ENCODE data around the gene BMP2K.
A peak's percentile ranks its signal among the peaks of the same experiment; 100 is the strongest.
"Not testable (repeated sequence)": the region's sequence is repeated elsewhere in the genome, so short reads cannot be mapped to it uniquely, and the experiment has no call there.

BMP2K gene

DNA sequence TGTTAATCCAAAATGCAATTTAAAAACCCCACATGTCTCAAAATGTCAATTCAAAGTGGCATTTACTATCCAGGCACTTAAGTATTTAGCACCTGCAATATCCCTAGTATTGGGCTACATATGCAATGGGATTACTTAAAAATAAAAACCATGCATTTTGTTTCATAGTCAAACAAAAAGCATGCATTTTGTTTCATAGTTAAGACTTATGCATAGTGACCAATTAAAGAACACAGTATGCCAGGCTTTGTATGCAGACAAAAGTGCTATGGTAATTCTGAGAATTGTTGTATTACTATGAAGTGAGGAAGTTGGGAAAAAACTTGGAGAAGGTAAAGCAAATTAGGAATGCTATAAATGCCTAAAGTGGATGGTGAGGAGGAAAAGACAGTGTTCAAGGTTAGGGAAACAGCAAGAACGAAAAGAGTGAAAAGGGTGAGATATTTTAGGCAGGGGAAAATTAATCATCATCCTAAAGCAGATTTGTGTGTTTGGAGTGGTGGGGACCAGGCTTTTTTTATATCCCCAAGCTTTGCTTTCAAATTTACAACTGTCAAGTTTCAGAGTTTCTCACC is 10.6 kb upstream of the BMP2K start:
- DNase-seq: no peak

DNA sequence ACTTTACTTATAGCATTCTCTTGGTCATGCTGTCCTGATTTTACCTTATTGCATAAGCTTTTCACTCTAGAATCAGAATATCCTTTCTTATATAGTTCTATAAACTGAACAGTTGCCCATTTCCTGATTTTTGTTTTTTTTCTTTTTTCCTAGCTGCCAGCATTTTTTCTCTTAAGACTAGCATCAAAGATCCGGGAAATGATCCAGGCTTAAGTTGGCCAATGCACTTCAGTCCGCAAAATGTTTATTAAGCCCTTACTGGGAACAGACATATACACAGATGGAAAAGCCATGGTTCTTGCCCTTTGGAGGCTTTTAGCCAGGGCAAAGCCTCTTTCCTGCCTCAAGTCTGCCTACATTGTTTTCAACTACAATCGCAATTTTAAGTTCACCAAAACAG is 10.1 kb upstream of the BMP2K start:
- DNase-seq: no peak

DNA sequence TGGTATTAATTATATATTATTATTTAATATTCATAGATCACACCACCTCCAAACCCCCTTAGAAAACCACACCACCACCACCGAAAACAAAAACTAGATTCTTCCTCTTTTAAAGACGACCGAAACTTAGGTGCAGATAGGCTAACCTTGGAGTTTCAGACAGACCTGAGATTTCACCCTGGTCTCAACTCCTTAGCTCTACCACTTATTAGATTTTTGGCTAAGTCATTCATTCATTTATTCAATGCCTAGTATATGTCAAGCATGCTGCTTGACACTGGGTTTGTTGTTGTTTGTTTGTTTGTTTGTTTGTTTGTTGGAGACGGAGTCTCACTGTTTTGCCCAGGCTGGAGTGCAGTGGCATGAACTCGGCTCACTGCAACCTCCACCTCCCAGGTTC is 9.5 kb upstream of the BMP2K start:
- DNase-seq: no peak

DNA sequence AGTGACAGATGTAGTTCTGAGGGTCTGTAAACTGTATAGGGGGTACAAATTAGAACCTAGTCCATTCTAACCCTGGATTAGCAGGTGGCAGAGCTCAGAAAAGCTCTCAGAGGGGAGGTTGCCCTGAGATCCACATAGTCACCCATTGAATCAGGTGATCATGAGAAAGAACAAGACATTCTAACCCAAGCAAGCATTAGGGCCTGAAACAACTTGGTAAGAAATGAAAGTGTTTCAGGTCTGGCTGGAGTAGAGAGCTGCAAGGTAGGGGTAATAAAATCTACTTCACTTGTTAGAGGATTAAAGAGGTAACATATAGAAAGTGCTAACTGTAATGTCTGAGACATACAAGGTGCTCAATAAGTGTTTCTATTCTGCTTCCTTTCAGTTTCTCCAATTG is 8.8 kb upstream of the BMP2K start:
- DNase-seq: no peak

DNA sequence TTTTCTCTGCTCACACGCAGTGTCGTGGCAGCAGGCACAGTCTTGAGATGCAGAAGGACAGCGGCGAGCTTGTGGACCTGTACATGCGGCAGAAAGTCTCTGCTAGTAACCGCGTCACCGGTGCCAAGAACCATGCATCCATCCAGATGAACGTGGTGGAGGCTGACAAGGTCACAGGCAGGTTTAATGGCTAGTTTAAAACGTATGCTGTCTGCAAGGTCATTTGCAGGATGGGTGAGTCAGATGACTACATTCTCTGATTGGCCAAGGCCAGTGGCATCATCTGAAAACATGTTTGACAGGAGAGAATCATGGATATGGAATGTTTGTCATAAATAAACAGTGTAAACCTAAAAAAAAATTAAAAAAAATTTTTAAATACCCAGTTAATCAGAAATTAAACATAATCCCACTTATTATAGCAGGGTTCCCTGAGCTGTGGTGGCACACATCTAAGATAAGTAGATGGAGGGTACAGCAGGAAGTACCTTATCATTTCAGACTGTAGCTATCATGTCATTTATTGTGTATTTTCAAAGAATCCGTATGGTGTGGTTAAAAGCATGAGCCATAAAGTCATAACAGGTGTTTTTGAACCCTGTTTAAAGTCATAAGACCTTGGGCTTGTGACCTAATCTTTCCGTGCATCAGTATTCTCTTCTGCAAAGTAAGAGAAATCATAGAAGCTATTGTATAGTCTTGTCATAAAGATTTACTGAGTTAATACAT is 7.5 kb upstream of the BMP2K start:
- no peak for DNase-seq

DNA sequence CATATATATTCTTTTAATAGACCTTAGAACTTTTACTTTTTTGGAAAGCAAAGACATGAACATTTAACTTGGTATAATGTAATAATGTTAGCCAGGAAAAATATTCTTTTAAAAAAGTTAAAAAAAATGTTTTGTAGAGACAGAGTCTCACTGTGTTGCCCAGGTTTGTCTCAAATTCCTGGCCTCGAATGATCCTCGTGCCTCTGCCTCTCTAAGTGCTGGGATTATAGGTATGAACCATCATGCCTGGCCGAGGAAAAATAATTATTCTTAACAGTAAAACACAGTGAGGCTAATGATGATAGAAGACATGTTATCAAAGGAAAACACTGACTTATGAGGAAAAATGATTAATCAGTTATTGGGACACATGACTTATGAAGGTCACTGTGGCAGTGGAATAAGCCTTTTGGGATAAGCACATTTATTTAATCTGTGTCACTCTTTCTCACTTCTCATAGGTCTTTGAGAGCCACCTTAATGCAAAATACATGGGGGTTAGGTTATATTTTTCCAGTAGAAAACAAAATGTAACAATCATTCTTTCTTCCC is 6.0 kb upstream of the BMP2K start:
- no peak for DNase-seq

DNA sequence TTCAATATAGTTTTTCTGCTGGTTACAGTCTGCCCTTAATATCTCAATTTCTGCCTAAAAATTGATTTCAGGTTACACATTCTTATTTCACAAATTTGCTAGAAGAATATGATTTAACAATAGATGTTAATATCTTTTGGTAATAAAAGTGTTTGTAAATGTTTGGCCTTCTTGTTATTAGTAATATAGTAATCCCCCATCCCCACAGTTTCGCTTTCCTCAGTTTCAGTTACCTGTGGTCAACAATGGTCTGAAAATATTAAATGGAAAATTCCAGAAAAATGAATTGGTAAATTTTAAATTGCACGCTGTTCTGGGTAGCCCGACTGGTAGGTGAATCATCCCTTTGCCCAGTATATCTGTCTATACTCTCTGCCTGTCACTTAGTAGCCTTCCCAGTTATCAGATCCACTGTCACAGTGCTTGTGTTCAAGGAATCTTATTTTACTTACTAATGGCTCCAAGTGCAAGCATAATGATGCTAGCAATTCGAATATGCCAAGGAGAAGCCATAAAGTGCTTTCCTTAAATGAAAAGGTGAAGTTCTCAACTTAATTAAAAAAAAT is 3.5 kb upstream of the BMP2K start:
- no peak for DNase-seq

DNA sequence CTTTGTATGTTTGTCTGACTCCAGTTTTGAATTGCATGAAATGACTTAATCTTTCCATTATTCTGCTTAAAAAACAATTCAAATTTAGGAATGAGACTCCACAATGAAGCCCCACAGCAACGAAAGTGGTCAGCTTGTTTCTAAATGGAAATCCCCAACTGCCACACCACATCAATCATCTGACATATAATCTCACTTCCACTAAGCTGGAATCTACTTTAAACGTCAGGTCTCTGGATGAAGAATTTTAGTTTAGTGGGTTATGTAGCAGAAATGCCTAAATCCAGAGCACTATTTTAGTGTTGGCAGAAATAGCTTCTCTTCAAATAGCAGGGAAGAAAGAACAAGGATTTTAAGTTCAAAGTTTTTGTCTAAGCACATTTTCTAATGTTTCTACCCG is 1.7 kb upstream of the BMP2K start:
- no peak for DNase-seq

DNA sequence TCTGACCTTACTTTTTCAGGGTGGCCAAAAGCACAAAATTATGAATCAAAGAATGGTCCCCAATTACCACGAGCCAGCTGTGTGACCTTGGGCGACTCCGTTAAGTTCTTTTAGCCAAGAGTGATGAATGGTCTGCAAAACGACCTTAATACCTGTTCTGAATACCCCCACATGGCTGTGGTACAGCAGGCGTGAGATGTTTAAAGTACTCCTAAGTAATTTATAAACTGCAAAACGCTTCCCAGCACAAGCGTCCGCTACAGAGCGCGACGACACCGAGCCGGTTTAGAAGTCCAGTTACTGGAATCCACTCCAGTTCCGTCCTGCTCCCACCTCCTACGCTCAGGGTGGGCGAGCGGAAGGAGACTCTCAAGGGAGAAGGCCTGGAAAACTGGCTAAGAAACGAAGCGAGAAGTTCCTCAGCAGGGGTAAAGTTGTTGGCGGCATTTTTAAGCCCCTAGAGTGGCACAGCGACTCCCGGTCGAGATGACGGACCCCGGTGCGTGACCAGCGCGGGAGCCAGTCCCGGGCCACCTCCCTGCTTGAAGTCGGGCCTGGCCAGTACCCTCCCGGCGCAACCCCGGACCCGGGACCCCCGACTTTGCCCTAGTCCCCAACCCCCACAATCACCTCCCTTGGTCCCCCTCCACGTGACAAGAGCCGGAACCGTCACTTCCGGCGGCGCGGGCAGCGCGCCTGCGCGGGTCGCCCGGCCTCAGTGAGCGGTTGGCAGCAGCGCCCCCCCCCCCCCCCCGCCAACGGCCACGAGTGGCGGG is 659 bp upstream of the BMP2K start:
- peak; percentile 89 for DNase-seq

DNA sequence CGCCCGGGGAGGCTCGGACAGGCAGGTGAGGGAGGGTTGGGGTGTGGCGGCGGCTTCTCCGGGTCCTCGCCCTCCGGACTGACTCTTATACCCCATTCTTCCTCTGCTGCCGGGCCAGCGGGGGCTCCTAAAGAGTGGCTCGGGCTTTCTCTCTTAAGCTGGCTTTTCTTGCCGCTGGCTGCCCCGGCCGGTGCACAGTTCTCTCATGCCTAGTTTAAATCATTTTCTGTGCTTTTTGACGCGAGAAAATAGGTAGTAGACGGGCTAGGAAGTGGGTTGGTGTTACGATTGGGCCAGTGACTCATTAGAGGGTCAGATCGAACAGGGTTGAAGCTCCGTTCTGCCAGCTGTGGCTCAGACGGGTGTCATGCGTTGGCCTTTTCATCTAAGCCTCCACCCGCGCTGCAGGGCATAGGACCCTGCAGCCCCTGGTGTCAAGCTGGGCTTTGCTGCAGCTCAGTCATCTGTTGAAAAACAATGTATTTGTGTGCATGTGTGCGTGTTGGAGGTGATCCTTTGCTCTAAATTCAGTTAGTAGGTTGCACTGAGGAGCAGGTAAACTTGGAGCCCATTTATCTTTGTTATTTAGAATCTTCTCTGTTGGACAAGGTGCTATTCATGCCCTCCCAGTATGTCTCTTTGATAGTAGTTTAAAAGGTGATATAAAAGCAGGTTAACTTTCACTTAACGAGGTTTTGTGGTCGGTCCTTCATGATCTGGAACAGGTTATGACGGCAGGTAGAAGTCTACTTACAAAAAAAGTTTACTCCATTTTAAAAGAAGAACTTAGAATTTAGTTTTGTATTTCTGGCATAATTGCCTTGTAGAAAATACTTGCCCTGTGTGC is 802 bp downstream of the BMP2K start:
- DNase-seq: peak; percentile 61

DNA sequence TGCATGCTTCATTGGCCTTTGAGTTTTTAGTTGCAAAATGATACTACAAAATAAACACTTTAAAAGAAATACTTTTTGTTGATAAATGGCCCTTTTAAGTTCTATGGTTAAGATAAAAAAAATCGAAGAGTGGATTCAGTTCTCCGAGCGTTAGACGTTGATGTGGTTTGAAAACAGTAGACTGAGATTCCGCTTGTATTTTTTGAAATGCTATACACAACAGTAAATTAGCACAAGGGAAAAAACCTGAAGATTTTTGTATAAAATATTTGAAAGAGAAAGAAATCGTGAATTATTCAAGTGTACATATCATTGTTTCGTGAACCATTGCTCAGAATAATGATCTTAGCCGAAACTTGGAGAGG is 1.4 kb downstream of the BMP2K start:
- DNase-seq: no peak

DNA sequence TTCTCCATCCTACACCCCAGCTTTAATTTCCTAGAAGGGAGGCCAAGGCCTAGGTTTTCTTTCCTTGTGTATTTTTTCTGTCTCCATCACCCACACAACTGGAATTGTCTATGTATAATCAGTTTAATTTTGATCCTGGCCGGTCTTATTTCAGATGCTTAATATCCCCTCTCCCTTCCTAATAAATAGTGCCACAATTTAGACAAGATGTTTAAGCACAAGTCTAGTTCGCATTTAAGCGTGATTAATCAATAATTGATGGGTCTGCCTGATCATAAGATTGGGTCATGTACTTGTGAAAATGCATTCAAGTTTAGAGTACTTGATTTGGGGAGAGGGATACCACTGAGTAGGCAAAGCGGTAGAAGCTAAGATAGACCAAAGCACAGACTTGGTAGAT is 2.4 kb downstream of the BMP2K start:
- no peak for DNase-seq

DNA sequence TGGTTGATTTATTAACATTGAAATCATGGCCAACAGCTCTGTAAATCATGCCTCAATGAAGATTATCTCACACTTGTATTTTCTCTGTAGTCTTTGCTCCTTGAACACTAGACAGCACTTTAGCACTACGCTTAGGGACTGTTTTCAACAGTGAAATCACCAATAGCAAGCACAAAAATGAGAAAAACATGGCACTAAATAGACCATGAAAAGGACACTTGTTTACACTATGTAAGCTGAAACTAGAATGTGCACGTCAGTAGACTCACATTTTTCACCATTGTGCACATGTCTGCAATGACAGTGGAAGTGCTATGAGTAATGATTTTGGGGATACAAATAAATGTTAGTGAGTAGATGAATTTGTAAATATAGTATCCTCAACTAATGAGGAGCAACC is 3.1 kb downstream of the BMP2K start:
- DNase-seq: no peak

DNA sequence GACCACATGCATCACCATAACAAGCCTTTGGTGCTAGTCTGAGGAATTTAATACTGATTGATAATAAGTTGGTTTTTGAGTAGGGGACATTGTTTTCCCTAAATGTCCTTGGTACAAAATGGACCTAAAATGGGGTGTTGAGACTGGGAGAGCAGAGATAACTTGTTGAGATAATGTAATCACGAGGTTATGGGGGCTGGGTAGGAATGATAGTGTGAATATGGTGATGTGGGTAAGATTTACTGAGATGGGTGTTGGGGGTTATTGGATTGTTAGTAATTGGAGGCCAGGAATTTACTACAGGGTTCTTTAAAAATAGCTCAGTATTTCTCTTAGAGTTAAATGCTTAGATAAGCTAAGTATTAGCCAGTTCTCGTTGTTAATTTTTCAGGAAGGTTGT is 3.9 kb downstream of the BMP2K start:
- no peak for DNase-seq

DNA sequence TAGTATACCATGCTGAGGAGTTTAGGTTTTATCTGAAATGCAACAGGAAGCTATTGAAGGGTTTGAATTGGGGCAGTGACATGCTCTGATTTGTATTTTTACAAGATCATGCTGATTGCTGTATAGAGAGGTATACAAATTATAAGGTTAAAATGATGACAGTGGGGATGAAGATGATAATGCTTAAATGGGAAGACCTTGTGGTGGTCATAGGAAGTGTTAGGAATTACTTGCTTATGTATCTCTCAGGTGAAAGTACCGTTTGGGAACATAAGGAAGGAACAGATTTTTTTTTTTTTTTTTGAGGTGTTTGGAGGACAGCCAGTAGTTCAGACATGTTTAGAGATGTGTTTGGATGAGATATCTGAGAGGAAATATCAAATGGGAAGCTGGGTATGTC is 5.0 kb downstream of the BMP2K start:
- DNase-seq: no peak

DNA sequence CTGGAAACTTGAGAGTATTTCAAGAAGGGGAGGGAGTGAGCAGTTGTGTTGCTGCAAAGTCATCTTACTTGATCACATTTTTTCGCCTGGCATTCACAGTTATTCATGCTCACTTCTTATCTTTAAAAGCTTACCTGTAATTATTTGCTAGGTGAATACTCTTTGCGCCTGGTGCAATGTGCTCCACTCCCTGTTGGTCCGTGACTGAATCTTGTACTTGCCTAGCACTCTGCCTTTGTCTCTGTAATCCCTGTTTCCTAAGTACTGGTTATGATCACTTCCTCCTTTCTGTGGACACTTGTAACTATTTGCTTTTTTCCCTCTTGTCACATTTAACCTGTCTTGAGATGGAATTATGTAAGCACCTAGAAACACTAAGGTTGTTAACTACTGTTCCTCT is 5.8 kb downstream of the BMP2K start:
- DNase-seq: no peak

DNA sequence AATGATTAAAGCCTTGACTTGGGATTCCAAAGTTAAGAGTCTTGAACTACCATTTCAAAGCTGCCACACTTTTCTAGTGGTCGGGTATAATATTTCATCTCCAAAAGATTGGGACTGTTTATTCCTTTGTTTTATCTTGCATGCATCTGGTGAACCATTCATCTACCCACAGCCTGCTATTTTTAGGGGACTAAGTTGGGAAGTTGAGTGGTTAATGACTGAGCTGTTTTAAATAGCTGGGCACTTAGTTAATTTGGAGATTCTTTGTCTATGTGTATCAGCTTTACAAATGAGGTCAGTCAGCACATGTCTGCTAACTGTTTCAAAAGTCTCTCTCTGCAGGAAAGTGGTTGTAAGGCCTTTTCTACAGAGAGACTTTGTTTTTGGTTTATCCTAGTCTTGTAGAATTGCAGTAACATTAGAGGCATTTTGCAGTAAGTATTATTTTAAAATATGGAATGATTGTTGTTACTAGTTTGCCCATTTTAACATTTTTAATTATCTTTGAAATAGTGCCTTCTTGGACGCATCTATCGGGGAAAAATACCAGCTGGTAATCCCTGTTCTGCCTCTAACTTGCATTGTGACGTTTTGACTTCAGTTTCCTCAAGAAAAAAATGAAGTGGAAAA is 8.2 kb downstream of the BMP2K start:
- DNase-seq: no peak

DNA sequence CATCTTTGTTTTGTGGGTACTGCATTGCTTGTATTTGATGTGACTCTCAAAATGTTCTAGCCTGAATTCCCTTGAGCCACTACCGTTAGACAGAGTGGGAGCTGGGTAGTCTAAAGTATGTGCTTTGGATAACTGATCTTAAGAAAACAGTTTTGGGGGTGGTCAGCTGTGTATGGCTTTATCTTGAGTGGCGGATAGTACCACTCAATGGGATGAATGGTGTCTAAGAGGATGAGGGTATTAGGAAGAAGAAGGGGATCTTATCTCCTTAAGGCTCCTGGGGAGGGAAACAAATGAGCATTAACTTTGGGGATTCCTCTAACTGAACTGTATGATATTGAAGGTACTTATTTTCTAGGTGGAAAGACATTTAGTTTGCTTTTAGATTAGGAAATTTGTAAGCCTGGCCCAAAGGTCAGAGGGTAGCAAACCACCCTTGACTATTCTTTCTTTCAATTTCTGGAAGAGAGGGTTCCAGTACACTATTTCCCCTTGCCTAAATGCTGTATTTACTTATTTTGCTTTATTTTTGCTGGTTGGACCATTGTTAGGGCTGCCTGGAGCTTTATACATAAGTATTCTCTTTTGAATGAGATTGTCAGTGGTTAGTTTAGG is 11.3 kb downstream of the BMP2K start:
- DNase-seq: no peak

DNA sequence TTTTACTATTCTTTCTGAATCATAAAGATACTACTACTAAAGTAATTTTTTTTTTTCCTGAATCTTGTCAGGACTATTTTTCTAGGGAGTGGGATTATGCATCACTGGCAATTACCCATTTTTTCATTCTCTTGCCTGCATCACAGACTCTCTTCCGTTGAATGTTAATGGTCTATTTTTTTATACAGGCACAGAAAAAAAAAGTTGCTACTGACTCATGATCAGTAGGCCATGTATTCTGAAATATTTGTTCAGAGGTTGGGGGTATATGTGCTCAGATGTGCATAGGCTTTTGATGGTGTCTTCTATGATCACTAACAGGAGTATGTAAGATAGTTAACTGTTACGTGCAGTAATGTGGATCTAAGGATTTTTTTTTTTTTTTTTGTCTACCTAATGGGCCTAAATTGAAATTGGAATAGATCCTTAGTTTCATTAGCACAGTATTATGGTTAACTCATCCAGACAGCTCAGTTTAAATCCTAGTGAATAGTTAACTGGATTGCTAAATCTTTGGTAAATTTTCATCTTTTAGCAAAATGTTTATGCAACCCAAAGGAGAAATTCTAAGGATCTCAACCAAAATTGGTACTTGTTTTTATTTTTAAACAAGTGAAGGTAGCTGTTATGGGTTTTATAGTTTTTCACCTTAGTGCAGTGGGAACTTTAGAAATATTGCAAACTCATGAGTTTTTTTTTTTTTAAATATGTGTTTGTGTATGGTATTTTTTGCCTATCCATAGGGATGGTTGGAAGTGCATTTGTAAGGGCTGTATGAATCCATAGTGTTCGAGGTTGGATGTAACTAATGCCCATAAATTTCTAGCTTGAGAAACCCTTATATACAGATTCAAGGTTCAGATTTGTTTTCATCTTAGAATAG is 12.1 kb downstream of the BMP2K start:
- no peak for DNase-seq

DNA sequence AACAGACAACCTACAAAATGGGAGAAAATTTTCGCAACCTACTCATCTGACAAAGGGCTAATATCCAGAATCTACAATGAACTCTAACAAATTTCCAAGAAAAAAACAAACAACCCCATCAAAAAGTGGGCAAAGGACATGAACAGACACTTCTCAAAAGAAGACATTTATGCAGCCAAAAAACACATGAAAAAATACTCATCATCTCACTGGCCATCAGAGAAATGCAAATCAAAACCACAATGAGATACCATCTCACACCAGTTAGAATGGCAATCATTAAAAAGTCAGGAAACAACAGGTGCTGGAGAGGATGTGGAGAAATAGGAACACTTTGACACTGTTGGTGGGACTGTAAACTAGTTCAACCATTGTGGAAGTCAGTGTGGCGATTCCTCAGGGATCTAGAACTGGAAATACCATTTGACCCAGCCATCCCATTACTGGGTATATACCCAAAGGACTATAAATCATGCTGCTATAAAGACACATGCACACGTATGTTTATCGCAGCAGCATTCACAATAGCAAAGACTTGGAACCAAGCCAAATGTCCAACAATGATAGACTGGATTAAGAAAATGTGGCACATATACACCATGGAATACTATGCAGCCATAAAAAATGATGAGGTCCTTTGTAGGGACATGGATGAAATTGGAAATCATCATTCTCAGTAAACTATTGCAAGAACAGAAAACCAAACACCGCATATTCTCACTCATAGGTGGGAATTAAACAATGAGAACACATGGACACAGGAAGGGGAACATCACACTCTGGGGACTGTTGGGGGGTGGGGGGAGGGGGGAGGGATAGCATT is 19.7 kb downstream of the BMP2K start:
- not testable (repeated sequence) for DNase-seq

Data from activated T-cell treated with anti-CD3 and anti-CD28 coated beads, Interleukin-2, amount 50 U/mL, for 1 hour (primary cell).